GM21576 (cell line): ENCODE results near the gene SIRT7.

ENCODE experiments used
- ATAC-seq: cut with Tn5 transposase; IDR thresholded peaks from one replicate; pipeline ENCODE4 v1.9.1; 2021; ENCODE audit warnings: mild to moderate bottlenecking, moderate library complexity; ENCODE audit not compliant: unreplicated experiment

SIRT7 gene

GRCh38 chr17:81907219-81908145 lies 10.5 kb downstream of the SIRT7 start:
- ATAC-seq, result no peak

GRCh38 chr17:81906476-81907218 lies 11.3 kb downstream of the SIRT7 start:
- no peak for ATAC-seq

GRCh38 chr17:81905993-81906392 lies 12.0 kb downstream of the SIRT7 start:
- no peak for ATAC-seq

GRCh38 chr17:81905424-81905875 lies 12.5 kb downstream of the SIRT7 start:
- no peak for ATAC-seq

GRCh38 chr17:81904600-81905423 lies 13.2 kb downstream of the SIRT7 start:
- no peak for ATAC-seq

GRCh38 chr17:81903896-81904599 lies 13.9 kb downstream of the SIRT7 start:
- no peak for ATAC-seq

GRCh38 chr17:81903415-81903831 lies 14.6 kb downstream of the SIRT7 start:
- no peak for ATAC-seq

- no peak for ATAC-seq
These were observed 15.1 kb downstream of the SIRT7 start for GRCh38 chr17:81902653-81903414.

- ATAC-seq, result no peak
These were observed 15.8 kb downstream of the SIRT7 start, which contains the start of gene NPB for GRCh38 chr17:81902023-81902652. TSS of gene NPB (plus strand) at chr17:81902238. CDS start at chr17:81902278, 40 bp downstream.

- ATAC-seq, result no peak
These were observed 16.6 kb downstream of the SIRT7 start for GRCh38 chr17:81901167-81902022.

- no peak for ATAC-seq
These were observed 17.7 kb downstream of the SIRT7 start for GRCh38 chr17:81900181-81900820.

GRCh38 chr17:81899514-81900166 lies 18.3 kb downstream of the SIRT7 start:
- ATAC-seq, result no peak

- ATAC-seq, result no peak
These were observed 19.1 kb downstream of the SIRT7 start for GRCh38 chr17:81898885-81899284.

- ATAC-seq, result no peak
These were observed 19.7 kb downstream of the SIRT7 start for GRCh38 chr17:81898029-81898866.

- no peak for ATAC-seq
These were observed 22.6 kb downstream of the SIRT7 start for GRCh38 chr17:81895400-81895799.

GRCh38 chr17:81891303-81891552 lies 26.7 kb downstream of the SIRT7 start:
- ATAC-seq, result no peak
